Ishikawa (cell line): Measurements from ENCODE around the gene PTPN18.

ENCODE experiments used
- CEBPB ChIP-seq: IDR thresholded peaks from 2 replicates; pipeline ENCODE4 v1.6.1; 2012
- CREB1 ChIP-seq: IDR thresholded peaks from 2 replicates; pipeline ENCODE4 v1.6.1; 2012; ENCODE audit warnings: low read depth
- EGR1 ChIP-seq: IDR thresholded peaks from 2 replicates; pipeline ENCODE4 v1.6.1; 2012
- EP300 ChIP-seq: IDR thresholded peaks from 2 replicates; pipeline ENCODE4 v1.6.1; 2012; ENCODE audit warnings: borderline replicate concordance
- FOXM1 ChIP-seq: IDR thresholded peaks from 2 replicates; pipeline ENCODE4 v1.6.1; 2012; ENCODE audit warnings: low read depth, borderline replicate concordance
- MAX ChIP-seq: IDR thresholded peaks from 2 replicates; pipeline ENCODE4 v1.6.1; 2012
- NFIC ChIP-seq: IDR thresholded peaks from 2 replicates; pipeline ENCODE4 v1.6.1; 2012
- RAD21 ChIP-seq: IDR thresholded peaks from 2 replicates; pipeline ENCODE4 v1.6.1; 2012; ENCODE audit warnings: low read depth
- TAF1 ChIP-seq: IDR thresholded peaks from 2 replicates; pipeline ENCODE4 v1.6.1; 2012; ENCODE audit warnings: low read depth, mild to moderate bottlenecking
- TEAD4 ChIP-seq: IDR thresholded peaks from 2 replicates; pipeline ENCODE4 v1.6.1; 2012
- YY1 ChIP-seq: IDR thresholded peaks from 2 replicates; pipeline ENCODE4 v1.6.1; 2012; ENCODE audit warnings: low read depth
- ZBTB7A ChIP-seq: IDR thresholded peaks from 2 replicates; pipeline ENCODE4 v1.6.1; 2012; ENCODE audit warnings: low read depth
- TF ChIP-seq, protein P1 (sequence below): IDR thresholded peaks from 2 replicates; pipeline ENCODE4 v1.6.1; 2012
- TF ChIP-seq, protein P2 (sequence below): IDR thresholded peaks from 2 replicates; pipeline ENCODE4 v1.6.1; 2012; ENCODE audit warnings: low read depth, mild to moderate bottlenecking

Gene PTPN18

DNA sequence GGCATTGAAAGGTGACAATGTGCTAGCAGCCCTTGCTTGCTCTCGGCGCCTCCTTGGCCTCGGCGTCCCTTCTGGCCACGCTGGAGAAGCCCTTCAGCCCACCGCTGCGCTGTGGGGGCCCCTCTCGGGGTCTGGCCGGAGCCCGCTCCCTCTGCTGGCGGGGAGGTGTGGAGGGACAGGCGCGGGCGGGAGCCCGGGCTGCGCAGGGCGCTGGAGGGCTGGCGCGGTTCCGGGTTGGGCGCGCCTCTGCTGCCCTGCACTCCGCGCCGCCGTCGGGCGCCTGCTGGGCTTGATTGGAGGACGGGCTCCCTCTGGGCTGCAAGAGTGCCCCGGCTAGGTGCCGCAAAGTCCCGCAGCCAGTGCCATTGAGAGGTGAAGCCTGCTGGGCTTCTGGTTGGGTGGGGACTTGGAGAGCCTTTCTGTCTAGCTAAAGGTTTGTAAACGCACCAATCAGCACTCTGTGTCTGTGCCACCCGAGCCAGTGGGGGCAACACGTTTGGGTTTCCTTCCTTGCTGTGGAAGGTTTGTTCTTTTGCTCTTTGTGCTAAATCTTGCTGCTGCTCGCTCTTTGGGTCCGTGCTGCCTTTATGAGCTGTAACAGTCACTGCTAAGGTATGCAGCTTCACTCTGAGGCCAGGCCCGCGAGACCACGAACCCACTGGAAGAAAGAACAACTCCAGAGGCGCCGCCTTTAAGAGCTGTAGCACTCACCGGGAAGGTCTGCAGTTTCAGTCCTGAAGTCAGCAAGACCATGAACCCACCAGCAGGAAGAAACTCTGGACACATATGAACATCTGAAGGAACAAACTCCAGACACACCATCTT is 27.9 kb upstream of the PTPN18 start:
- TF ChIP-seq RAD21, result no peak
- TF ChIP-seq EP300, result no peak
- TF ChIP-seq CEBPB, result no peak
- TF ChIP-seq EGR1, result no peak
- TF ChIP-seq ZBTB7A, result no peak
- TF ChIP-seq MAX, result no peak
- no peak for TF ChIP-seq TAF1
- TF ChIP-seq, protein P1, sequence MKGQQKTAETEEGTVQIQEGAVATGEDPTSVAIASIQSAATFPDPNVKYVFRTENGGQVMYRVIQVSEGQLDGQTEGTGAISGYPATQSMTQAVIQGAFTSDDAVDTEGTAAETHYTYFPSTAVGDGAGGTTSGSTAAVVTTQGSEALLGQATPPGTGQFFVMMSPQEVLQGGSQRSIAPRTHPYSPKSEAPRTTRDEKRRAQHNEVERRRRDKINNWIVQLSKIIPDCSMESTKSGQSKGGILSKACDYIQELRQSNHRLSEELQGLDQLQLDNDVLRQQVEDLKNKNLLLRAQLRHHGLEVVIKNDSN, result no peak
- TF ChIP-seq FOXM1, result no peak
- no peak for TF ChIP-seq CREB1

DNA sequence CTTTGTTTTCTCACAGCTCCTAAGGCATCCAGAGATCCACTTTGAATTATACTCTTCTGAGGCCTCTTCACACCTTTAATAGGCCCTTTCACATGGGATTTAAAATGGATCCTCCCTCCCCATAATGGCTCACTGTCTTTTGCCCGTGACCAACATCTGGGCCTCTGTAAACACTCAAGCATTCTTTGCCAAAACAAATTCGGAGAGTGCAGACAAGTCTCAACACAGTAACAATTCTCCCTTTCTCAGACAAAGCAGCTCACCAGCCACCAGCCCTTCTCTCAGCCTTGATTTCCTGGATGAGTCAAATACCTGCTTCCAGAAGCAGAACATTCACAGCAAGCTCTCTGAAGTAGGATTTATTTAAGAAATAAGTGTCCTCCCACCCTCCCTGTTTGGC is 27.1 kb upstream of the PTPN18 start:
- TF ChIP-seq, protein P1, result no peak
- no peak for TF ChIP-seq FOXM1
- no peak for TF ChIP-seq RAD21
- TF ChIP-seq EGR1, result no peak
- no peak for TF ChIP-seq CREB1
- no peak for TF ChIP-seq NFIC
- no peak for TF ChIP-seq YY1
- TF ChIP-seq MAX, result no peak
- TF ChIP-seq CEBPB, result no peak
- no peak for TF ChIP-seq ZBTB7A
- TF ChIP-seq, protein P2, sequence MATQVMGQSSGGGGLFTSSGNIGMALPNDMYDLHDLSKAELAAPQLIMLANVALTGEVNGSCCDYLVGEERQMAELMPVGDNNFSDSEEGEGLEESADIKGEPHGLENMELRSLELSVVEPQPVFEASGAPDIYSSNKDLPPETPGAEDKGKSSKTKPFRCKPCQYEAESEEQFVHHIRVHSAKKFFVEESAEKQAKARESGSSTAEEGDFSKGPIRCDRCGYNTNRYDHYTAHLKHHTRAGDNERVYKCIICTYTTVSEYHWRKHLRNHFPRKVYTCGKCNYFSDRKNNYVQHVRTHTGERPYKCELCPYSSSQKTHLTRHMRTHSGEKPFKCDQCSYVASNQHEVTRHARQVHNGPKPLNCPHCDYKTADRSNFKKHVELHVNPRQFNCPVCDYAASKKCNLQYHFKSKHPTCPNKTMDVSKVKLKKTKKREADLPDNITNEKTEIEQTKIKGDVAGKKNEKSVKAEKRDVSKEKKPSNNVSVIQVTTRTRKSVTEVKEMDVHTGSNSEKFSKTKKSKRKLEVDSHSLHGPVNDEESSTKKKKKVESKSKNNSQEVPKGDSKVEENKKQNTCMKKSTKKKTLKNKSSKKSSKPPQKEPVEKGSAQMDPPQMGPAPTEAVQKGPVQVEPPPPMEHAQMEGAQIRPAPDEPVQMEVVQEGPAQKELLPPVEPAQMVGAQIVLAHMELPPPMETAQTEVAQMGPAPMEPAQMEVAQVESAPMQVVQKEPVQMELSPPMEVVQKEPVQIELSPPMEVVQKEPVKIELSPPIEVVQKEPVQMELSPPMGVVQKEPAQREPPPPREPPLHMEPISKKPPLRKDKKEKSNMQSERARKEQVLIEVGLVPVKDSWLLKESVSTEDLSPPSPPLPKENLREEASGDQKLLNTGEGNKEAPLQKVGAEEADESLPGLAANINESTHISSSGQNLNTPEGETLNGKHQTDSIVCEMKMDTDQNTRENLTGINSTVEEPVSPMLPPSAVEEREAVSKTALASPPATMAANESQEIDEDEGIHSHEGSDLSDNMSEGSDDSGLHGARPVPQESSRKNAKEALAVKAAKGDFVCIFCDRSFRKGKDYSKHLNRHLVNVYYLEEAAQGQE, result no peak
- TF ChIP-seq EP300, result no peak

DNA sequence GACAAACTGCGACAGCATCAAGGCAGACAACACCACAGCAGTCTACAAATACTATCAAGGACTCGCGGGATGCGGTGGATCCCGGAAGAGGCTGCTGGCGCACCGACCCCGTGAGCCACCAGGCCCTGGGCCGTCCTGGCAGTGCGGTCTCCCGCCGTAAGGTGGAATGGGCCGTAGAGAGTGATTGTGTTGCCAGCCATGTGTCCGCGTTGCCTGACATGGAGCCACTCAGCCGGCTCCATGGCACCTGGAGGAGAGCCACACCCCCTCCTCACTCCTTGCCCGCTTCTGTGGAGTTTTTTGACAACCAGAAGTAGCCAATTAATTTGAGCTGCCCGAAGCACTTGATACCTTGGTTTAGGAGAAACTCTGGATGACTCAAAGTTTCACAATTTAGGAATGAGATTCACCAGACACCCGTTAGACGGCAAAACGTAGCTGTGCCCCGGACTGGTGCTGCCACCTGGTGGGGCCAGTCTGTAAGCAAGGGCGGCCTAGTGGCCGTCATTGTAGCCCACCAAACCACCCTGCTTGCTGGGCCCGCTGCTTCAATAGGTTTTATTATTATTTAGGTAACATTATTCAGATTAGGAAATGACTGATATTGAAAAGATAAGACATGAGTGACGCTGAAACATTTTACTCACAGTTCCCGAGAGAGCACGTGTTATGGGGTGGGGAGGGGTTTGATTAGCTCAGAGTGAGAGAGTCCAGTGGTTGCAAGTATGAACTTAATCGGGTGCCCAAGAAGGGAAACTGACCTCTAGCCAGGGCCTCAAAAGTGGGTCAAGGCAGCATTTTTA is 23.4 kb upstream of the PTPN18 start:
- TF ChIP-seq, protein P1, result no peak
- TF ChIP-seq FOXM1, result no peak
- TF ChIP-seq NFIC, result no peak
- no peak for TF ChIP-seq TEAD4
- no peak for TF ChIP-seq CREB1
- TF ChIP-seq RAD21, result peak; percentile 96
- TF ChIP-seq MAX, result 0 out of 2 replicates have a peak, but pooled peaks have one; percentile 14

GRCh38 chr2:130334026-130334425 is 21.8 kb upstream of the PTPN18 start:
- TF ChIP-seq YY1, result no peak

DNA sequence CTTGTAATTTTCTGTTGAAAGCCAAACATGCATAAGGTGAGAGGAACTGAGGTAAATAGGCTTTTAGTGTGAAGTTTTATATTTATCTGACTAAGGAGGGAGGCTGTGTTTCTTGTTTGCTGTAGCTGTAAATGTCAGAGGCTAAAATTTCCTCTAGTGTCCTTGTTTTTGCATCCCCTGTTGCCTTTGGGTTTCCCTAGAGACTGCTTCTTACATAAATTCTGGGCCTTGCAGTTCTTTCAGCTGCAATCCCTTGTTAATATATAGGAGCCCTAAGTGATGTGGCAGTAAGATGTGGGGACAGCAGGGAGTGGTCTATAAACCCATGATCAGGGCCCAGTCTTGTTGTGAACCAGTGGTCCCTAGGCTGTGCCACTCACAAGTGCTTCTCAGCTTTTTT is 20.6 kb upstream of the PTPN18 start:
- TF ChIP-seq CREB1 (no peak), YY1 (no peak), EP300 (no peak)

DNA sequence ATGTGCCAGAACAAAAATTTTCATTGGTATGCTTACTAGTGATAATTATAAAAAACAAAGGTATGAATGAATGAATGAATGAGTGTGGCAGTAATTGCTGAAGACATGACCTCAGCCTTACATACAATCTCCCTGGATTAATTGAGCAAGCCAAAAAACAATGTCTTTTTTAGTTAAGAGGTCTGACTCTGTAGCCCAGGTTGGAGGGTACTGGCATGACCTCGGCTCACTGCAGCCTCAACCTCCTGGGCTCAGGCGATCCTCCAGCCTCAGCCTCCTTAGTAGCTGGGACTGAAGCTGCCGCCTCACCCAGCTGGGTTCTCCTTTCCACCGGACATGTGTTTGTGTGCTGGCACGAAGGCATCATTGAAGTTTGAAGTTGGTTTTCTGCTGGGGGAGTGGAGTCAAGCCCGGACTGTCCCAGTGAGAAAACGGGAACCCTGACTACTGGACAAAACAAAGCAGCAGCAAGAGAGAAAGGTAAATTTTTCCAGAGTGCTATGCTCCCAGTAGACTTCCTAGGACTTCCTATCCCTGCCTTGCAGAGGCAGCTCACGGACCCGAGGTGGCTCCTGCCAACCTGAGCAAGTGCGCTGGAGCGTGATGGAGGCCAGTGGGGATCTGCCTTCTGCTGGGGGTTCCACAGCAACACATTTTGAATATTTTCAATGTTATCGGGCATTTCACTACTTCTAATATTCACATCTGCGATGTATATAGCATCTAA is 19.5 kb upstream of the PTPN18 start:
- TF ChIP-seq, protein P2, result 0 out of 2 replicates have a peak, but pooled peaks have one; percentile 32
- no peak for TF ChIP-seq CREB1
